Kidney (tissue), 14 donors: ENCODE data around the gene TRPC1. TPM values are rescaled to one million over a fixed set of nuclear protein-coding genes. Genes with fewer than 3 reads are reported as not detected.

Experiments used
- DNase-seq, 5 donors: peaks; one replicate each; pipeline ENCODE4 v3.0.0-alpha.2; 2013 to 2020
- FAIRE-seq: peaks from 2 replicates; lab custom pipeline; 2012; peaks lifted over from hg19 to GRCh38; lab: Jason Lieb, UNC
- H3K27ac ChIP-seq, 2 donors: one replicate each; pipeline ENCODE4 v1.7.0; 2013; ENCODE audit warnings: low read depth in 2 of 2, low read length in 2 of 2, inconsistent platforms in 1 of 2
- H3K27me3 ChIP-seq: one replicate; pipeline ENCODE4 v1.7.1; 2013; ENCODE audit warnings: low read length, inconsistent platforms; ENCODE audit not compliant: control insufficient read depth, insufficient read depth
- H3K36me3 ChIP-seq, 3 donors: one replicate each; pipeline versions ENCODE4 v1.7.0 to v1.7.1; 2013; ENCODE audit warnings: low read length in 3 of 3, control low read depth in 1 of 3, inconsistent platforms in 1 of 3; ENCODE audit not compliant: insufficient read depth in 3 of 3, control insufficient read depth in 2 of 3
- H3K4me1 ChIP-seq, 3 donors: one replicate each; pipeline versions ENCODE4 v1.7.0 to v1.7.1; 2013; ENCODE audit warnings: low read length in 3 of 3, inconsistent platforms in 1 of 3, low read depth in 1 of 3; ENCODE audit not compliant: control insufficient read depth in 2 of 3, insufficient read depth in 2 of 3
- H3K4me3 ChIP-seq, 3 donors: one replicate each; pipeline versions ENCODE4 v1.7.0 to v1.8.1; 2013; ENCODE audit warnings: low read length in 3 of 3, control low read depth in 1 of 3, inconsistent platforms in 1 of 3
- H3K9ac ChIP-seq, 3 donors: one replicate each; pipeline versions ENCODE4 v1.7.0 to v1.7.1; 2013; ENCODE audit warnings: low read length in 3 of 3, control low read depth in 1 of 3, inconsistent platforms in 1 of 3
- H3K9me3 ChIP-seq, 3 donors: one replicate each; pipeline versions ENCODE4 v1.7.0 to v1.7.1; 2013; ENCODE audit warnings: low read length in 3 of 3, control low read depth in 1 of 3, inconsistent platforms in 1 of 3; ENCODE audit not compliant: control insufficient read depth in 2 of 3, insufficient read depth in 1 of 3
- intact Hi-C: fragments of 100-400 bp; cut with DNase I; formaldehyde crosslinking; loops from one replicate; pipeline ENCODE4 v1.11.1; 2022
- polyA plus RNA-seq: library from polyadenylated mRNA; stranded (reverse); fragments of 350-450 nt; fragmentation: Illumina TruSeq; extraction: RNeasy Lipid Tissue Mini Kit (QIAGEN cat#74804); gene quantifications from one replicate; pipeline ENCODE4 v1.2.3, GENCODE V29; 2014; ENCODE audit warnings: low read depth, low replicate concordance; ENCODE audit not compliant: insufficient read depth
- total RNA-seq: library from RNA; stranded (reverse); fragmentation: NEBNext Ultra II Directional; extraction: Animal tissue kit (Norgen Biotek cat#: 25700); gene quantifications from one replicate; pipeline ENCODE4 v1.2.1, GENCODE V29; 2021
- TF ChIP-seq, protein P1 (sequence below): IDR thresholded peaks from 3 replicates; pipeline ENCODE4 v1.5.1; 2012; ENCODE audit warnings: mild to moderate bottlenecking, moderate library complexity, borderline replicate concordance; ENCODE audit not compliant: insufficient read depth; ENCODE audit errors: extremely low read depth
- donor health status: control.
- donor health status: control.
- donor health status: control.
- donor health status: control.
- donor health status: control.
- donor health status: DM: yes; HTN: yes; CAD: no.
- donor health status: Normal renal cell carcinoma (clear cell type).

The TRPC1 gene
- total and polyA plus RNA-seq, 2 donors from 2014 or later: 3.2 to 13.2 TPM

GRCh38 chr3:142857056-142857455 lies 133.2 kb downstream of the TRPC1 start:
- DNase-seq (peak in 3 of 5 donors; percentile 19 to 51 (median 22)), FAIRE-seq (no peak)
- no peak overlapping the region for H3K4me3 ChIP-seq
- H3K9ac ChIP-seq: no peak overlapping the region
- intact Hi-C loops: no loop called here
- H3K27me3 ChIP-seq: no peaks in the 10 kb centered on the region
- no peak overlapping the region for H3K27ac ChIP-seq
- TF ChIP-seq, protein P1, sequence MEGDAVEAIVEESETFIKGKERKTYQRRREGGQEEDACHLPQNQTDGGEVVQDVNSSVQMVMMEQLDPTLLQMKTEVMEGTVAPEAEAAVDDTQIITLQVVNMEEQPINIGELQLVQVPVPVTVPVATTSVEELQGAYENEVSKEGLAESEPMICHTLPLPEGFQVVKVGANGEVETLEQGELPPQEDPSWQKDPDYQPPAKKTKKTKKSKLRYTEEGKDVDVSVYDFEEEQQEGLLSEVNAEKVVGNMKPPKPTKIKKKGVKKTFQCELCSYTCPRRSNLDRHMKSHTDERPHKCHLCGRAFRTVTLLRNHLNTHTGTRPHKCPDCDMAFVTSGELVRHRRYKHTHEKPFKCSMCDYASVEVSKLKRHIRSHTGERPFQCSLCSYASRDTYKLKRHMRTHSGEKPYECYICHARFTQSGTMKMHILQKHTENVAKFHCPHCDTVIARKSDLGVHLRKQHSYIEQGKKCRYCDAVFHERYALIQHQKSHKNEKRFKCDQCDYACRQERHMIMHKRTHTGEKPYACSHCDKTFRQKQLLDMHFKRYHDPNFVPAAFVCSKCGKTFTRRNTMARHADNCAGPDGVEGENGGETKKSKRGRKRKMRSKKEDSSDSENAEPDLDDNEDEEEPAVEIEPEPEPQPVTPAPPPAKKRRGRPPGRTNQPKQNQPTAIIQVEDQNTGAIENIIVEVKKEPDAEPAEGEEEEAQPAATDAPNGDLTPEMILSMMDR: peak; percentile 49
- no peaks in the 10 kb centered on the region for H3K9me3 ChIP-seq
- no peaks in the 10 kb centered on the region for H3K36me3 ChIP-seq
- H3K4me1 ChIP-seq: peaks cover 0 to 5% (median 2%) of the 10 kb centered on the region in 3 donors

Other genes starting within 250 kb of the TRPC1 start
- 31.8 TPM for gene ATR, start 145.3 kb upstream of the TRPC1 start, total RNA-seq
- gene ATR, start 145.3 kb upstream of the TRPC1 start, polyA plus RNA-seq: 17.4 TPM
- 51.4 TPM for gene PLS1, start 127.6 kb upstream of the TRPC1 start, total RNA-seq
- 10.7 TPM for gene PLS1, start 127.6 kb upstream of the TRPC1 start, polyA plus RNA-seq
- 1.9 TPM for gene PCOLCE2, start 165.0 kb downstream of the TRPC1 start, total RNA-seq
- 59.0 TPM for gene PCOLCE2, start 165.0 kb downstream of the TRPC1 start, polyA plus RNA-seq
- gene PAQR9, start 239.6 kb downstream of the TRPC1 start, total RNA-seq: 0.09 TPM
- gene PAQR9, start 239.6 kb downstream of the TRPC1 start, polyA plus RNA-seq: not detected